HG02970 (cell line): ENCODE results near the gene EGFR.
"Not testable (repeated sequence)": the region's sequence is repeated elsewhere in the genome, so short reads cannot be mapped to it uniquely, and the experiment has no call there.

Experiments
- ATAC-seq: cut with Tn5 transposase; IDR thresholded peaks from one replicate; pipeline ENCODE4 v1.9.1; 2021; ENCODE audit warnings: mild to moderate bottlenecking, moderate library complexity, moderate number of reproducible peaks; ENCODE audit not compliant: unreplicated experiment, low FRiP score

Gene EGFR

GRCh38 chr7:55156919-55157763 is 138.3 kb downstream of the EGFR start:
- no peak for ATAC-seq

GRCh38 chr7:55157764-55158105 is 138.9 kb downstream of the EGFR start:
- no peak for ATAC-seq

GRCh38 chr7:55158541-55159382 is 139.9 kb downstream of the EGFR start:
- no peak for ATAC-seq

- no peak for ATAC-seq
These were observed 141.7 kb downstream of the EGFR start for GRCh38 chr7:55160539-55160938.

GRCh38 chr7:55161154-55161687 is 142.4 kb downstream of the EGFR start:
- ATAC-seq: no peak

GRCh38 chr7:55162476-55162875 is 143.7 kb downstream of the EGFR start:
- no peak for ATAC-seq

- no peak for ATAC-seq
These were observed 144.9 kb downstream of the EGFR start for GRCh38 chr7:55163733-55164132.

- no peak for ATAC-seq
These were observed 145.7 kb downstream of the EGFR start for GRCh38 chr7:55164527-55164926.

GRCh38 chr7:55165176-55165861 is 146.5 kb downstream of the EGFR start:
- ATAC-seq: no peak

- not testable (repeated sequence) for ATAC-seq
These were observed 148.5 kb downstream of the EGFR start for GRCh38 chr7:55167296-55167695.

GRCh38 chr7:55170335-55171069 is 151.7 kb downstream of the EGFR start:
- ATAC-seq: no peak

- no peak for ATAC-seq
These were observed 152.3 kb downstream of the EGFR start for GRCh38 chr7:55171157-55171556.

- ATAC-seq: no peak
These were observed 153.3 kb downstream of the EGFR start for GRCh38 chr7:55172161-55172560.

- ATAC-seq: no peak
These were observed 154.2 kb downstream of the EGFR start for GRCh38 chr7:55172881-55173609.

- no peak for ATAC-seq
These were observed 154.9 kb downstream of the EGFR start for GRCh38 chr7:55173671-55174070.

- ATAC-seq: no peak
These were observed 155.6 kb downstream of the EGFR start for GRCh38 chr7:55174456-55174855.

GRCh38 chr7:55174856-55175255 is 156.0 kb downstream of the EGFR start:
- no peak for ATAC-seq

- ATAC-seq: no peak
These were observed 158.3 kb downstream of the EGFR start for GRCh38 chr7:55177068-55177530.

- no peak for ATAC-seq
These were observed 158.9 kb downstream of the EGFR start for GRCh38 chr7:55177589-55178261.
